Measurements from ENCODE around the gene GOLGA6L9. TPM values are rescaled to one million over a fixed set of nuclear protein-coding genes. Genes with fewer than 3 reads are reported as not detected.
"Not testable (repeated sequence)": the region's sequence is repeated elsewhere in the genome, so short reads cannot be mapped to it uniquely, and the experiment has no call there.

Gene GOLGA6L9
- total RNA-seq, 1 experiment from 2014 or later, result 5.6 TPM

DNA sequence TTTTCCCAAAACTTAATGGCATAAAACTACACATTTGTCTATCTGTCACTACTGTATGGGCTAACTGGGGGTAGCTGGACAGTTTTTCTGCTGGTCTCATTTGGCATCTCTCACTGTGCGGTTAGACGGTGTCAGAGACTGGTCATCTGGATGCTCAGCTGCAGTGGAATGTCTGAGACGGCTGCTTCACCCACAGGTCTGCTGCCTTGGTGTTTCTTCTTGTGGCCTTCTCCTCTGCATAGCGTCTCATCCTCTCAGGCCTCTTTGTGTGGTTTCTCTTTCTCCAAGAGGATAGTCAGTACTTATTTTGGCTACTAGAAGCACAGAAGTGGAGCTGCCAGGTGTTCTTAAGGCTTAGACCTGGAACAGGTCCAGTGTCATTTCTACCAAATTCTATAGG, 35.9 kb upstream of the GOLGA6L9 start:
- Histone ChIP-seq H3K9me3 (ENCODE audit: low read length) (no peaks in the 10 kb centered on the region), H2AFZ (ENCODE audit: low read length) (no peak overlapping the region), H3K79me2 (ENCODE audit: low read length) (peaks cover 7% of the 10 kb centered on the region; the same call in 1 of the 2 replicates), H3K27ac (ENCODE audit: low read length) (no peak overlapping the region), H3K4me3 (ENCODE audit: low read length) (no peak overlapping the region), H3K27me3 (ENCODE audit: low read length) (no peaks in the 10 kb centered on the region), H3K9ac (ENCODE audit: low read length) (no peak overlapping the region), H3F3A (ENCODE audit: low read length, unreplicated experiment) (no peaks in the 10 kb centered on the region), H3K36me3 (ENCODE audit: low read depth, low read length) (no peaks in the 10 kb centered on the region), H4K20me1 (ENCODE audit: low read length) (no peaks in the 10 kb centered on the region), H3K4me2 (ENCODE audit: low read length) (no peak overlapping the region), H3K9me2 (replicated peaks; ENCODE audit: low read length) (no peaks in the 10 kb centered on the region), H3K4me1 (ENCODE audit: insufficient read depth, low read length) (no peaks in the 10 kb centered on the region)
- DNase-seq, result no peak
- POLR2A ChIA-PET (ENCODE audit: unreplicated experiment), result no interaction called here
- no peak for TF ChIP-seq EZH2phosphoT487 (IDR thresholded peaks at IDR 0.05; ENCODE audit: borderline replicate concordance, low read length)
- no peak for TF ChIP-seq EZH2 (IDR thresholded peaks at IDR 0.05; ENCODE audit: low read length, unreplicated experiment)
- no peak for TF ChIP-seq CTCF (conservative IDR thresholded peaks at IDR 0.05; ENCODE audit: low read depth, low read length)
- no peak for ATAC-seq
- CTCF ChIA-PET, result no interaction called here
- intact Hi-C loops (cut with micrococcal nuclease), result no loop called here
- BruUV-seq (replicated peaks), result no TSS peak

GRCh38 chr15:82395788-82396187, 33.8 kb upstream of the GOLGA6L9 start:
- H3K27ac ChIP-seq (ENCODE audit: low read length); CTCF ChIA-PET; H3K9ac ChIP-seq (ENCODE audit: low read length); H4K20me1 ChIP-seq (ENCODE audit: low read length); intact Hi-C loops (cut with micrococcal nuclease); ATAC-seq; POLR2A ChIA-PET (ENCODE audit: unreplicated experiment); BruUV-seq (replicated peaks); H3K4me3 ChIP-seq (ENCODE audit: low read length); H3K27me3 ChIP-seq (ENCODE audit: low read length); H3K4me1 ChIP-seq (ENCODE audit: insufficient read depth, low read length); DNase-seq; H3K36me3 ChIP-seq (ENCODE audit: low read depth, low read length); H3K9me2 ChIP-seq (replicated peaks; ENCODE audit: low read length); H2AFZ ChIP-seq (ENCODE audit: low read length); H3F3A ChIP-seq (ENCODE audit: low read length, unreplicated experiment); H3K9me3 ChIP-seq (ENCODE audit: low read length); H3K4me2 ChIP-seq (ENCODE audit: low read length): not testable (repeated sequence)
- H3K79me2 ChIP-seq (ENCODE audit: low read length), result peaks cover 11% of the 10 kb centered on the region; the same call in 1 of the 2 replicates

- TF ChIP-seq CTCF (conservative IDR thresholded peaks at IDR 0.05; ENCODE audit: low read depth, low read length) (no peak), EZH2phosphoT487 (IDR thresholded peaks at IDR 0.05; ENCODE audit: borderline replicate concordance, low read length) (no peak), EZH2 (IDR thresholded peaks at IDR 0.05; ENCODE audit: low read length, unreplicated experiment) (no peak)
- DNase-seq (no peak), ATAC-seq (no peak)
- Histone ChIP-seq H3K9me2 (replicated peaks; ENCODE audit: low read length) (no peaks in the 10 kb centered on the region), H3K4me2 (ENCODE audit: low read length) (no peak overlapping the region), H3K9me3 (ENCODE audit: low read length) (no peaks in the 10 kb centered on the region), H3K27me3 (ENCODE audit: low read length) (no peaks in the 10 kb centered on the region), H3K79me2 (ENCODE audit: low read length) (peaks cover 11% of the 10 kb centered on the region; the same call in 1 of the 2 replicates), H3F3A (ENCODE audit: low read length, unreplicated experiment) (no peaks in the 10 kb centered on the region), H3K27ac (ENCODE audit: low read length) (no peak overlapping the region), H3K36me3 (ENCODE audit: low read depth, low read length) (no peaks in the 10 kb centered on the region), H4K20me1 (ENCODE audit: low read length) (no peaks in the 10 kb centered on the region), H3K4me1 (ENCODE audit: insufficient read depth, low read length) (no peaks in the 10 kb centered on the region), H3K4me3 (ENCODE audit: low read length) (no peak overlapping the region), H2AFZ (ENCODE audit: low read length) (no peak overlapping the region), H3K9ac (ENCODE audit: low read length) (no peak overlapping the region)
- ChIA-PET CTCF (no interaction called here), POLR2A (ENCODE audit: unreplicated experiment) (no interaction called here)
- no TSS peak for BruUV-seq (replicated peaks)
- intact Hi-C loops (cut with micrococcal nuclease), result no loop called here
These were observed 31.8 kb upstream of the GOLGA6L9 start for GRCh38 chr15:82397817-82398216.
